Glomerular visceral epithelial cell (primary cell): ENCODE measurements around the gene SCN1B.
"Not testable (repeated sequence)": the region's sequence is repeated elsewhere in the genome, so short reads cannot be mapped to it uniquely, and the experiment has no call there.

ENCODE experiments used
- DNase-seq: peaks from one replicate; pipeline ENCODE4 v3.0.0-alpha.2; 2016; ENCODE audit errors: extremely low spot score

SCN1B gene

DNA sequence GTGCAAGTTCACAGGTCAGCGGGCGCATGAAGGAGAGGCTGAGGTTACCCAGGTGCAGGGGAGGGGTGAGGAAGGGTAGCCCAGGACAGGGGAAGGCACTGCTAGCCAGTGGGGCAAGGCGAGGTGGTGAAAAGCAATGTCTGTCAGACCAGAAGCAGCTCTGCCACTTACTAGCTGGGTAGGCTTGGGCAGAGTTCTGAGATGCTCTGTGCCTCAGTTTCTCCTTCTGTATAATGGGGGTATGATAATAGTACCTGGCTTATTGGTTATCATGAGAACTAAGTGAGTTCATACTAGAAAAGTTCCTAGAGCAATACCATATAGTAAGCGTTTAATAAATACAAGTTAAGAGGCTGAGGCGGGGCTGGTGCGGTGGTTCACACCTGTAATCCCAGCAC is 14.3 kb upstream of the SCN1B start:
- no peak for DNase-seq

DNA sequence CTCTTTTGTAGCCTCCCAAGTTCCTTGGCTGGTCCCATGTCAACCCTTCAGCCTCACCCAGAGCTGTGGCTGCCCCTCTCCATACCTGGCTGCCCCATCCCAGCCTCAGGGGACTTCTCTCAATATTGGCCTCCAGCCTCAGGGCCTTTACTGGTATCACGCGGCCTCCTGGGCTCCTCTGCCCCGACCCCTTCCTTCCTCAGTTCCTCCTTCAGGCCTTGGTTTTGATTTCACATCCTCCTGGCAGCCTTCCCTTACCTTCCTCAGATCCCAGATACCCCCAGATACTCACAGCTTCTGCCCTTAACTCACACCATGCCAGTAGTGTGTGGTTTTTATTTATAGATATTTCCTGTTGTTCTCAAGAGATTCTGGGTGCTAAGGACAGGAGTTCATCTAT is 12.8 kb upstream of the SCN1B start:
- DNase-seq, result no peak

DNA sequence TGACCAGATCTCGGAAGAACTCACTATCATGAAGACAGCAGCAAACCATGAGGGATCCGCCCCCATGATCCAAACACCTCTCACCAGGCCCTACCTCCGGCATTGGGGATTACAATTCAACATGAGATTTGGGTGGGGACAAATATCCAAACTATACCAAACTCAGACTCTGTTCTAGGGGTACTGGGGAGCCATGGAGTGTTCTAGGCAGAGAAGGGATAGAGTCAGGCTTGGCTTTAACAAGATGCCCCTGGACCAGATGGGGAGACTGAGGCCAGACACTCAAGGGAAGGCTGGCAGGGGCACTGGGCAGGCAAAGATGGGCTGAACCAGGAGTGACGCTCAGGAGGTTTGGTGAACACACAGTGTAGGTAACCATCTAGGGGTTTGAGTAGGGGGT is 11.9 kb upstream of the SCN1B start:
- DNase-seq, result no peak

DNA sequence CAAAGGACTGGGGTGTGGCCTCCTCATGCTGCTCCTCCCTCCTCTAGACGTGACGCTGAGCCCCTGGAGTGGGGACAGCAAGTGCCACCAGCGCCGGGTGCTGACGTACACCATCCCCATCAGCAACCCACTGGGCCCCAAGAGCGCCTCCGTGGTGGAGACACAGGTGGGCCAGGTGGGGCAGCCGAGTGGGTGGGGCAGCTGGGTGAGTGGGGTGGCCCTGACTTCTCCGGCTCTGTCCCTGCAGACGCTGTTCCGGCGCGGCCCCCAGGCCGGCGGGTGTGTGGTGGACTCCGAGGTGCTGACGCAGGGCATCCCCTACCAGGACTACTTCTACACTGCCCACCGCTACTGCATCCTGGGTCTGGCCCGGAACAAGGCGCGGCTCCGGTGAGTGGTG is 11.1 kb upstream of the SCN1B start:
- no peak for DNase-seq

DNA sequence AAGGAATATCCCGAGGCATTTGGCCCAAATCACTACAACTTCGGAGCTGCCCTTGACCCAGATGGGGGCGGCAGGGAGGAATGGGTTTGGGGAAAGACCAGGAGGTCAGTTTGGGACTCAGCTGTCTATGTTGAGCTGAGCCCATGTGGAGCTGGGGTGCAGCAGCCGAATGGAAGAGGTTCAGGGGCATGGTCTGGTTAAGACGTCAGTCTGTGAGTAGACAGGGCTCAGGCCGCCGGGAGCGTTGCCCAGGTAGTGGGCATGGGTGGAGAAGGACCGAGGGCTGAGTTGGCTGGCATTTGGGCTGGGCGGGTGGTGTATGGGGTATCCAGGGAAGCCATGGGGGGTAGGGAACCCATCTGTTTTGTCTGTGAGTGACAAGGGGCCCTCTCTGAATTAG is 9.3 kb upstream of the SCN1B start:
- no peak for DNase-seq

DNA sequence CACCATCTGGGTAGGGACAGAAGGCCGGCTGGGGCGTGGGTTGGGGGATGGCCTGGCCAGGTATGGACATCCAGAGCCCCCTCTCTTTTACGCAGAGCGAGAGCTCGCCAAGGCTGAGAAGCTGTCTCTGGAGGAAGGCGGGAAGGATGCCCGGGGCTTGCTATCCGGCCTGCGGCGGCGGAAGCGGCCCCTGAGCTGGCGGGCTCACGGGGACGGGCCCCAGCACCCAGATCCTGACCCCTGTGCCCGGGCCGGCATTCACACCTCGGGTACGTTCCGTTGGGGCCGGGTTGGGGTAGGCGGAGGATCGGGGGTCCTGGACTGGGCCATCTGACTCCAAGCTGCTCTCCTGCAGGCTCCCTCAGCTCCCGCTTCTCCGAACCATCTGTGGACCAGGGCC is 8.7 kb upstream of the SCN1B start:
- DNase-seq, result no peak

DNA sequence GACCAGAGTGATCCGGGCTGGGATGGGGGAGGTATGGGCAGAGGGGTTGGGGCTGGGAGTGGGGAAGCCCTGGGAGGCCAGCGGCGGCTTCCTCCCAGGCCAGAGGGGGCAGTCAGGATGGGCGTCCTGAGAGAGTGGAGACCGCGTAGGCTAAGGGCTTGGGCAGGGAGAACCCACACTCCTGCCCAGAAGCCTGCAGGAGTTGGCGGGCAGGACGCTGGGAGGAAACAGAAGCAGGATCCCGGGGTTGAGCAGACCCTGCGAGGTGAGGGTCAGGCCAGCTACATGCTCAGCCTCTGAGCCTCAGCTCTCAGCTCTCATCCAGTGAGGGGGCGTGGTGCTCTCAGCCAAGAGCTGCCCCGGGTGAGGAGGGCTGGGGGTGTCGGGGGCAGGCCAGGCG is 7.8 kb upstream of the SCN1B start:
- DNase-seq, result no peak

DNA sequence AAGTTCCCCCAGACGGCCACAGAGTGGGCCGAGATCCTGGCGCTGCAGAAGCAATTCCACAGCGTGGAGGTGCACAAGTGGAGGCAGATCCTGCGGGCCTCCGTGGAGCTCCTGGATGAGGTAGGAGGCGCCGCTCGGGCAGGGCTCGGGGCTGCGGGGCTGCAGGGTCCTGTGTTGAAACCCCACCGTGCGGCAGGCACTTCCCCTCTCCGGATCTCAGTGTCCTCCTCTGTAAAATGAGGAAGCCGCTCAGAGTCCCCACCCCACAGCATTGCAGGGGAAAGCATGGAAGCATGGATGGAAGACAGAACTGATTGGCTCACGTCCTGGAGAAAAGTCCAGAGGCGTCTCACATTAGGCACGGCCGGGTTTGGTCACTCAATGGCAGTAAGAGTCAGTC is 6.8 kb upstream of the SCN1B start:
- no peak for DNase-seq

DNA sequence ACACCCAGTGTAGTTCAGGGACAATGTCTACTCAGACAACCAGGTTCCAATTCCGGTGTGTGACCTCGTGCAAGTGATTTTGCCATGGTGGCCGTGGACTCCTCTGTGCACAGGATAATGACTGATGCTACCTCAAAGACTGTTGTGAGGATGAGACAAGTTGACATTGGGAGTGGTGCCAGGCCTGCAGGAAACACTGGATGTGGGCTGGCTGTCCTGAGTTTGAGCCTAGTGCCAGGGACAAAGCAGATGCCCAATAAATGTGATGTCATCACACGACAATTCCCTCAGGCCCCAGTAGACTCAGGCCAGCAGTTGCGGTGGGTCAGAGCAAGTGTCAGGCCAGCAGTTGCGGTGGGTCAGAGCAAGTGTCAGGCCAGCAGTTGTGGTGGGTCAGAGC is 6.2 kb upstream of the SCN1B start:
- DNase-seq, result no peak

DNA sequence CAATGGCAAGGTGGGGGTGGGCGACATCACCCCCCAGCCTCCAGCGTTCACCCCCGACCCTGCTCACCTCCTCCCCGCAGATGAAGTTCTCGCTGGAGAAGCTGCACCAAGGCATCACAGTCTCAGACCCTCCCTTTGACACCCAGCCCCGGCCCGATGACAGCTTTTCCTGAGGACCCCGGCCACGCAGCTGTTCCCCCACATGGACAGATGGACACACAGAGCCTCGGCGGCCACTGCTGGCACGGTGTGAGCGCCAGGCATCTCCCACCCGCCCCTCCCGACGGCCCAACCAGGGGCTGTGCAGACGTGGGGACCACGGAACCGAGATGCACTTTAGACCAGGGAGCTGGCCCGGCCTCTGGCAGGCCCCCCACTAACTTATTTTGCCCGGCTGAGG is 4.3 kb upstream of the SCN1B start:
- no peak for DNase-seq

DNA sequence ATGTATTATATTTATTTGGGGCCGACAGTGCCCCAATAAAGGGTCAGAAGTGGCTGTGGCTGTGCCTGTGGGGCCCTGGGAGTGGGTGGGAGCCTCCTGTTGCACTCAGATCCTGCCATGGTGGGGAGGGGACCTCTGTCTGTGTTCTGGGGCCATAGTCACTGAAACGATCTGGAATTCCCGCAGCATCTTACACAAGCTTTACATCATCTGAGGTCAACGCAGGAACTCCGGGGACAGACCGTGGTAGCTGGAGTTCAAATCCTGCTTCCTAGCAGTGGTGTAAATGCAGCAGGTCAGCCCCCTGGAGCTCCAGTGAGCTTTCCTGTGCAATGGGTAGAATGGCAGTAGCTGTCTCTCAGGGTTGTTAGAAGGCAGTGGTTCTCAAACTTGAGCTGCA is 3.9 kb upstream of the SCN1B start:
- DNase-seq, result no peak

DNA sequence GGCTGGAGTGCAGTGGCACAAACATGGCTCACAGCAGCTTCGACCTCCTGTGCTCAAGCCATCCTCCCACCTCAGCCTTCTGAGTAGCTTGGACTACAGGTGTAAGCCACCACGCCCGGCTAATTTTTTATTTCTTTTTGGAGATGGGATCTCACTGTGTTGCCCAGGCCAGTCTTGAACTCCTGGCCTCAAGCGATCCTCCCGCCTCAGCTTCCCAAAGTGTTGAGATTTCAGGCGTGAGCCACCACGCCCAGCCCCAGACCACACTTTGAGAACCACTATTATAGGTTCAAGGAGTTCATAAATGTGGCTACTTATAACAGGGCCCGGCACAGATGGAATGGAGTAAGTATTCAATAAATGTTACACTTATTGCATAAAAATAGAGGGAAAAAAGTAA is 3.3 kb upstream of the SCN1B start:
- DNase-seq, result no peak

DNA sequence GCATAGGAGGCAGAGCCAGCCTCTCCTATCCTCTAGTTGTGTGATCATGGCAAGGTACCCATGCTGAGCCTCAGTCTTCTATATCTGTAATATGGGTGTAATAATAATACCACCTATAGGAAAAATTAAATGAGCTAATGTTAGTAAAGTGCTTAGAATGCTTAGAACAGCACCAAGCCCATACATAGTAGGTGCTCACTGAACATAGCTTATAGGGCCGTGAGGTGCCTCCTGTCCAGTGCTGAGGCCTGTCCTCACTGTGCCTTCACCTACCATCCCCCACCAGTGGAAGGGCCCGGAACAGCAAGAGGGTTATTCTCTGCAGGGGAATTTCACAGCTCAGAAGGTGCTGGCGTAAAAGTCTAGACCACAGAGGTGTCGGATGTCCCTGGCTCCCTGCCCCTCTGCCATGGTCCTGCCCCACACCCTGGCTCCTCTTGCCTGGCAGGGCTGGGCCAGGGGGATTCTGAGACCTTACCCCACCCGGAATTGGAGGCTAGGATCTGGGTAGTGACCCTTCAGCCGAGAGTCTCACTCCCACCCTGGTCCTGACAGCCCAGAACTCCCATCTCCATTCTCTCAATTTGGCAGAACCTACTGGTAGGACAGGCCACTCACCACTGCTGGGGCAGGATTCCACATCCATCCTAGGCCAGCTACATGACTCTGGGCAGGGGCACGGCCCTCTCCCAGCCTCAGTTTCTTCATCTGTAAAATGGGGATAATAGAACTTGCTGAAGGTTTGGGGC is 2.2 kb upstream of the SCN1B start:
- peak; percentile 62 for DNase-seq

DNA sequence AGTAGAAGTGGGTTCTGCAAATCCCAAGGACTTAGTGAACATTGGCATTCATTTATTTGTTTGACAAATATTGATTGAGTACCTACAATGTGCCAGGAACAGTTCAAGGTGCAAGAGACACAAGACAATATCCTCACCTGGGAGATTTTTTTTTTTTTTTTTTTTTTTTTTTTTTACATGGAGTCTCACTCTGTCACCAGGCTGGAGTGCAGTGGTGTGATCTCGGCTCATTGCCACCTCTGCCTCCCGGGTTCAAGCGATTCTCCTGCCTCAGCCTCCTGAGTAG is 1.7 kb upstream of the SCN1B start:
- DNase-seq, result not testable (repeated sequence)

DNA sequence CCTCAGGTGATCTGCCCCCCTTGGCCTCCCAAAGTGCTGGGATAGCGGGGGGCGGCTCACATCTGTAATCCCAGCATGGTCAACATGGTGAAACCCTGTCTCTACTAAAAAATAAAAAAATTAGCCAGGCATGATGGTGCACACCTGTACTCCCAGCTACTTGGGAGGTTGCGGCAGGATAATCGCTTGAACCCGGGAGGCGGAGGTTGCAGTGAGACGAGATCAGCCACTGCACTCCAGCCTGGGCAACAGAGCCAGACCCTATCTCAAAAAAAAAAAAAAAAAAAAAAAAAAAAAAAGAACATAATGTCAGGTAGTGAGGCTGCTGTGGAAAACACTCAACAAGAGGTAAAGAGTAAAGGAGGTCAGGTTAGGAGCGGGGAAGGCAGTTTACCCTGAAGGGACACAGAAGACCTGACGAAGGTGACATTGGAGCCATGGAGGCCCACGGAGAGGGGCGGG is 964 bp upstream of the SCN1B start:
- DNase-seq, result not testable (repeated sequence)

DNA sequence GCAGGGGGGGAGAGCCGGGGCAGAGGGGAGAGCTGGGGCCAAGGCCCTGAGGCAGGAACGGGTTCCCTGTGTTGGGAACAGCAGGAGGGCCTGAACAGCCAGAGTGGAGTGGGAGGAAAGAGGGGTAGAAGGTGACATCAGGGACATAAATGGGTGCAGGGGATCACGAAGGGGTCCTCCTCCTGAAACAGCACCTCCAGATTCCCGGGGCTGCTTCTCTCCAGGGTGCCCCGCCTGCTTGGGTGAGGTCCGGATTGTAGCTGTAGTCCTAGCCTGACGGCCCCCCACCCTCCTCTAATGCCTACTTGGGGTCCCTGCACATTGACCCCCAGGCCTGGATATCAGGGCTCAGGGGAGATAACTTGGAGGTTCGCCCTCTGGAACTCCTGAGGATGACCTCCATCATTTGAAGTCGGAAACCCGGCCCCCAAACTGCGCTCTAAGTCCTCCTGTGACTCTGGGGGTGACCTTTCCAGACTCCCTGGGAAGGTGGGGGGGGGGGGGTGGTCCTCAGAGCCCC is 473 bp upstream of the SCN1B start:
- DNase-seq, result no peak

DNA sequence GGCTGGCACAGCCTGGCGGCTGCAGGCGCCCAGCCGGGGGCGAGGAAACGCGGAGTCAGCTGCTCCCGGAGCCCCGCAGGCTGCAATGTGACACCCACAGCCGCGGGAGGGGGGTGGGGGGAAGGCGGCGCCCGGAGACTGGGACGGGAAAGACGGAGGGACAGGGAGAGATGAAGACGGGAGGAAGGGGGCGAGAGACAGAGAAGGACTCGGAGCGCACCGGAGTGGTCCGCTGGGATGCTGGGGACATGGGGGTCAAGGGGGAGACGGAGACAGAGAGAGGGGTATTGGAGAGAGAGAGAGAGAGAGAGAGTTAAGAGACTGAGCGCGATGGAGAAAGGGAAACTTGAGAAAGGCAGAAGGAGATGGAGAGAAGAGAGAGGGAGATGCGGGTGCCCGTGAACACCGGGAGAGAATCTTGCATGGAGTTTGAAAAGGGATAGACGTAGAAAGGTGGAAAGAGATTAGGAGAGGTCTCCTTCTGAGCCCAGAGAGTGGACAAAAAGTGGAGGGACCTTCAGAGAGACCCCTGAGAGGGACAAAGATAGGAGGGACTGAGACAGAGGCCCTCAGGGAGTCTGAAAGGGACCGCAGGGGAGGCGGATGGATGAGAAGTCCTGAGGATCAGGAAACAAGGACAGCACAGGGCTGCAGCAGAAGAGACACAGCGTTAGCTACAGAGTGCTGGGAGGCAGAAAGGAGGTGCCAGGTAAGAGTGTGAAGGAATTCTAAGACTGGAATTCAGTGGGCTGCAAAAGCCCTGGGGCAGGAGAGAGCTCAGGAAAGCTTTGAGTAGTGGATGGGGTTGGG is 1.0 kb downstream of the SCN1B start:
- DNase-seq, result peak; percentile 22

DNA sequence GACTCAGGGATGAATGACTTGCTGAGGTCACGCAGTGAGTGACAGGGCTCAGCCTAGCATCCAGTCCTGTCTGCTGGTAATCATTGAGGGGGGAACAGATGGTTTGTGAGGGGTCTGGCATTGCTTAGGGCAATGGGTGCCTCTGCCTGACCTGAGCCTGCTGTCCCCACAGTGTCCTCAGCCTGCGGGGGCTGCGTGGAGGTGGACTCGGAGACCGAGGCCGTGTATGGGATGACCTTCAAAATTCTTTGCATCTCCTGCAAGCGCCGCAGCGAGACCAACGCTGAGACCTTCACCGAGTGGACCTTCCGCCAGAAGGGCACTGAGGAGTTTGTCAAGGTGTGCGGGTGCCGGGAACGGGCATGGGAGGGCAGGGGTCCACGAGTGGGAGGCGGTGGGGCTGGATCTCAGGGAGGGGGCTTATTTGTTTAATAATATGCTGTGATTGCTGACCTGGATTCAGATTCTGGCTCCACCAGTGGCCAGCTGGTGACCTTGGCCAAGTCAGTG is 2.1 kb downstream of the SCN1B start:
- no peak for DNase-seq

DNA sequence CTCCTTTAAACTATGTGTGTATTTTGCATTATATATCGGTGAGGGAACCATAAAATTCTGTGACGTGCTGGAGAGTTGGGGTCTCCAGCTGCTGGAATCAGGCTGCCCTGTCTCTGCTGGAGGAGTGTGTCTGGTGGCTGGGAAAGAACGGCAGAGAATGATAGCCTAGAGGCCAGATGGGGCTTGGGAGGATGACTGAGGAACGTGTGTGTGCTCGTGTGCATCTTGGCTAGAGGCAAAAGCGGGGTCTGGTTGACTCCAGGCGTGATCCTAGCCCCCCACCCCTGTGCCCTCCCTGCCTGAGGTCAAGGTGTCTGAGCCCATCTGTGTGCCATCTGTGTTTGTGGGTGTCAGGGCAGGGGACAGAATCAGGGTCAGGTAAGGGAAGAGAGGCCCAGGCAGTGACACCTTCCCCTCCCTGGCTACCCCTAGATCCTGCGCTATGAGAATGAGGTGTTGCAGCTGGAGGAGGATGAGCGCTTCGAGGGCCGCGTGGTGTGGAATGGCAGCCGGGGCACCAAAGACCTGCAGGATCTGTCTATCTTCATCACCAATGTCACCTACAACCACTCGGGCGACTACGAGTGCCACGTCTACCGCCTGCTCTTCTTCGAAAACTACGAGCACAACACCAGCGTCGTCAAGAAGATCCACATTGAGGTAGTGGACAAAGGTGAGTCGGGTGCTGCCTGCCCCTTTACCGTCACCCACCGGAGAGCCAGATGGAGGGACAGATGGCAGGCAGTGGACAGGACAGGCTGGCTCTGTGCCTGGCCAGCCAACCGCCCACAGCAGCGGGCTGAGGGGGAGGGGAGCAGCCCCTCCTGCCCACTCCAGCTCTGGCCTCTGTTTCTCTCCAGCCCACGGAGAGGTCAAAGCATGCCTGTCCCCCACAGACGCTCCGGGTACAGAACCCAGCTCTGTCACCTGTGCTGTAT is 3.1 kb downstream of the SCN1B start:
- no peak for DNase-seq

DNA sequence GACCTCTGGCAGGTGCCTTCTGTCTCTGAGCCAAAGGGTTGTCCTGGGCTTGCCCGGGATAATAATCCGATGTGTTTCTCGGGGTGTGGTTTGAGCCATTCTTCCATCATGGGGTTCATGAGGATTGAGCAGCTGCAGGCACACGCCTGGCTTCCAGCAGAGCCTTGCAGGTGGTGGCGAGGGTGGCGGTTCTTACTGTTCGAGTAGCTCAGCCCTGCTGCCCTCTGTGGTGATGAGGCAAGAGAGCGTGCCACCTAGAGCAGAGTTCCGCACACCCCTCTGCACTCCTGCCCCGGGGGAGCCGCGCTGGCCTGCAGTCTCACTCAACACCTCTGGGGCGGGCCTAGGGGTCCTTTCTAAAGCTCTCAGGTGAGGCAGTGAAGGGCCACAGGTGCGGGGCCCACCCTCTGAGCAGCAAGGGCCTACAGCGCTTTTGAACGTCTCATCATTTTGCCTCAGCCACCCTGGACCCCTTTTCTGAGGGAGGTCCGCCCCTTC is 3.8 kb downstream of the SCN1B start:
- DNase-seq, result no peak

DNA sequence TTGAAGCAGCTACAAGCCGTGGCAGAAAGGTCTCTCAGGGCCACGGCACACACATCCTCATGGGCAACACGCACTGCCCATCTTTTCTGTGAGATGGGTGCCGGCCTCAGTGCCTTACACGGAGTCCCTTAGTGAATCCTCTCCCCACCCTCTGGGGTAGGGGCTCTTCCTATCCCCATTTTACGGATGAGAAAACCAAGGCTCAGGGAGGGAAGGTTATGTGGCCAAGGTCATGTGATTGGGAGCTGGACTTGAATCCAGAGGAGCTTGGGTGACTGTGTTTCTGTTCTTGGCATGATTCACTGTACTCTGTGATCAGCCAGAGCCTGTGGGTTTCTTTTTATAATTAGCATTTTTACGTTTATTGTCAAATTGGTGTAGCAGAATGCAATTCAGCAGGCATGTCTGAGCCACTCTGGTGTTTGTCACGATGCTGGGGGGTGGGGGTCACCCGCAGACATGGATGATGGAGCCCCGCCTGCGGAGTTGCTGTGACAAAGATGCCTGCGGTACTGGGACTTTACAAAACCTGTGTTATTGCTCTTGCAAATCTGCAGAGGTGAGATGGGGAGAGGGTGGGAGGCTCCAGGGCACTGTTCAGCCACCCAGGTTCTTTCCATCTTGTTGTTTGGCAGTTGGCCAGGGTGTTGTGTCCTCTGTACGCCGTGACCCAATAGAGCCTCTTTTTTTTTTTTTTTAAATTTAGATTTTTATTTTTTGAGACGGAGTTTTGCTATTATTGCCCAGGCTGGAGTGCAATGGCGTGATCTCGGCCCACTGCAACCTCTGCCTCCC is 4.5 kb downstream of the SCN1B start:
- no peak for DNase-seq
